IgD-negative memory B cell (primary cell): ENCODE data around the gene HOXB2. TPM values are rescaled to one million over a fixed set of nuclear protein-coding genes. Genes with fewer than 3 reads are reported as not detected.

Source experiments
- H3K27ac Mint-ChIP-seq, 3 donors: one replicate each; pipeline ENCODE4 v1.8.0; 2020 to 2022; ENCODE audit warnings: mild to moderate bottlenecking in 3 of 3, mixed read lengths in 3 of 3, moderate library complexity in 1 of 3
- H3K27me3 Mint-ChIP-seq: one replicate; pipeline ENCODE4 v1.8.0; 2021; ENCODE audit warnings: mixed read lengths
- H3K36me3 Mint-ChIP-seq: one replicate; pipeline ENCODE4 v1.8.0; 2020; ENCODE audit warnings: mild to moderate bottlenecking, mixed read lengths
- H3K4me1 Mint-ChIP-seq, 3 donors: one replicate each; pipeline ENCODE4 v1.8.0; 2020 to 2022; ENCODE audit warnings: mixed read lengths in 3 of 3, mild to moderate bottlenecking in 1 of 3
- H3K4me3 Mint-ChIP-seq, 4 donors: one replicate each; pipeline ENCODE4 v1.8.0; 2020 to 2022; ENCODE audit warnings: mild to moderate bottlenecking in 4 of 4, mixed read lengths in 4 of 4, moderate library complexity in 3 of 4
- H3K9me3 Mint-ChIP-seq, 3 donors: one replicate each; pipeline ENCODE4 v1.8.0; 2020 to 2021; ENCODE audit warnings: mixed read lengths in 3 of 3, mild to moderate bottlenecking in 1 of 3
- polyA plus RNA-seq: library from polyadenylated mRNA; unstranded; fragments of 300-500 nt; fragmentation: Illumina TruSeq; gene quantifications from one replicate; pipeline ENCODE4 v1.2.3, GENCODE V29; 2021

HOXB2 gene
- 0.94 TPM for polyA plus RNA-seq

DNA sequence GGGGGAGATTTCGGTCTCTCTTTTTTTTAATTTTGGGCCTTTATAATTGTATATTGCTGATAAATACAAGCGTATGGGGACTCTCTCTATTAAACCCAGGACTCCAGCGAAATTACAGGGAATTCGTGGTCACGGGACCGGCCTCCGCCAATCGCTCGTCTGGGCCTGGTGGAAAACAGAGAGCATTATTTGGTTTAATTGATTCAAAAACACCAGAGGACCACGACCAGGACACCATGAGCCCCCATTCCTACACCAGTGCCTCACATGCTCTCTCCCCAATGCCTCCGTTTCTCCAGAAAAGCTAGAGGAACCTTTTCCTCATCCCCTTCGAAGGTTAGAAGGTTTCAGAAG lies at the start of gene HOXB2:
Gene HOXB2 (minus strand): TSS at position 88 of the 354 bp plus-strand sequence. CDS start 198 bp downstream, outside the sequence.
- peak within 1 kb of the TSS; percentile 72 to 91 (median 78) for H3K4me3 Mint-ChIP-seq
- peaks cover 11 to 15% (median 12%) of the 10 kb centered on the region in 3 donors for H3K4me1 Mint-ChIP-seq
- H3K36me3 Mint-ChIP-seq = no peaks in the 10 kb centered on the region
- peaks cover 50% of the 10 kb centered on the region for H3K27me3 Mint-ChIP-seq
- no peaks in the 10 kb centered on the region for H3K9me3 Mint-ChIP-seq
- H3K27ac Mint-ChIP-seq = peak within 1 kb of the TSS in 2 of 3 donors; percentile 8 to 94

GRCh38 chr17:48593840-48594537 lies 49.1 kb upstream of the HOXB2 start:
- Mint-ChIP-seq H3K36me3 (no peaks in the 10 kb centered on the region), H3K27me3 (peaks cover 80% of the 10 kb centered on the region), H3K4me1 (peaks cover 17 to 26% (median 21%) of the 10 kb centered on the region in 3 donors), H3K4me3 (peak overlapping the region in 3 of 4 donors; percentile 21 to 79 (median 70)), H3K9me3 (peaks cover 0 to 2% (median 0%) of the 10 kb centered on the region in 3 donors), H3K27ac (peak overlapping the region in 2 of 3 donors; percentile 89 to 90)

- H3K9me3 Mint-ChIP-seq = peaks cover 0 to 2% (median 0%) of the 10 kb centered on the region in 3 donors
- H3K4me1 Mint-ChIP-seq = peaks cover 17 to 21% (median 21%) of the 10 kb centered on the region in 3 donors
- peak within 1 kb of the TSS; percentile 89 to 90 (median 90) for H3K27ac Mint-ChIP-seq
- H3K36me3 Mint-ChIP-seq = no peaks in the 10 kb centered on the region
- peak within 1 kb of the TSS; percentile 58 to 79 (median 66) for H3K4me3 Mint-ChIP-seq
- peaks cover 80% of the 10 kb centered on the region for H3K27me3 Mint-ChIP-seq
Measured at GRCh38 chr17:48593126-48593829, 48.4 kb upstream of the HOXB2 start, which contains the start of gene HOXB5. TSS of gene HOXB5 (minus strand) at chr17:48593779. CDS start at chr17:48593682, 97 bp downstream.

DNA sequence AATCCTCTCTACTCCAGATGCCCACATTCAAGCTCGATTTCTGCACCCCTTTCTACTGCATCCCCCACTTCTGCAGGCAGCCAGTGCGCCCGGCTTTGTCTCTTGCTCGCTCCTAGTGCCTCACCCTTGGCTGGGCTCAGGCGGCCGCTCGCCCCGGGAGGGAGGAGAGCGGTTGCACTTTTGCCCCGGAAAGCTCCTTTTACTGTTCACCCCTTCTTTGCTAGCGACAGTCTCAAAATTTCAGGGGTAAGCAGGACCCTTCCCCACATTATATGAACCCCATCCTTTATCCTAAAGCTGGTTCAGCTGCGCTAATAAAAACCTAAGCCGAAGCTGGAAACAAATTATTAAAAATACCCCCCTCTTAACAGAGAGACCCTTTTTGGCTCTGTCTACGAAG lies 47.7 kb upstream of the HOXB2 start:
- Mint-ChIP-seq H3K9me3 (no peaks in the 10 kb centered on the region), H3K4me3 (peak overlapping the region; percentile 10 to 70 (median 60)), H3K4me1 (peaks cover 12 to 18% (median 17%) of the 10 kb centered on the region in 3 donors), H3K36me3 (no peaks in the 10 kb centered on the region), H3K27me3 (peaks cover 80% of the 10 kb centered on the region), H3K27ac (peak overlapping the region; percentile 85 to 90 (median 90))

- Mint-ChIP-seq H3K4me1 (peaks cover 10 to 22% (median 17%) of the 10 kb centered on the region in 3 donors), H3K36me3 (no peaks in the 10 kb centered on the region), H3K4me3 (peak overlapping the region in 1 of 4 donors; percentile 70), H3K27ac (peak overlapping the region in 2 of 3 donors; percentile 64 to 90), H3K9me3 (no peaks in the 10 kb centered on the region), H3K27me3 (peaks cover 81% of the 10 kb centered on the region)
Measured at GRCh38 chr17:48592057-48592514, 47.2 kb upstream of the HOXB2 start.

DNA sequence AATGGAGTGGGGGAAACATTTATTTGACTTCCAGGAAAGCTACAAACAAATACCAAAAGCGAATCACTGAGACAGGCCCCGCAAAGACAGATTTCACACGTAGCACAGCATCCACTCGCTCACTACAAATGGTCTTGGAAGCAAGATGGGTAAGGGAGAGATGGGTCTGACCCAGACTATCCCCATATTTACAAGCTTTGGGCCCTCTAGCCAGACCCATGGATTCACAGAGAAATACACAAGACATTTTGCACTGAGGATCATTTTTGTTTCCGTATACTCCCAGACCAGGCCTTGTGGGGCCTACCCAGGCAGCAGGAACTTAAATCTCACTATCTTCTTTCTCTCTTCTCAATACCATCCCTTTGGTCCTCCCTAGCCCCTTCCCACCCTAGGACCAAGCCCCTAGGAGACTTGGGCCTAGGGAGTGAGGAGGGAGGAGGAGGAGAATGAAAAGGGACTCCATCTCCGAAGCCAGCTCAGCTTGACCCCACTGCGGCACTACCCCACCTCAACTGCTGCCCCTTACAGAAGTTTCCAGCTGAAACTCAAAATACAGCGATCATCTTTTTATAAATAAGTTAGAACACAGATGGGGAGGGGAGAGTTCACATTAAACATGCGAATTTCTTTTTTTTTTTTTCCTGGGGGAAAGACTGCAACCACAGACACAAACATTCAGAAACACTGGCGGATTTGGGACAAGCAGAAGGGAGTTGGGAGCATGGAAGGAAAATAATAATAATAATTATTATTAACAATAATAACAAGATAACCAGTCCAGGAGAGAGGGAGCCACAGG lies 46.5 kb upstream of the HOXB2 start:
- peak overlapping the region in 1 of 3 donors; percentile 64 for H3K27ac Mint-ChIP-seq
- H3K9me3 Mint-ChIP-seq = no peaks in the 10 kb centered on the region
- H3K4me3 Mint-ChIP-seq = peak overlapping the region in 2 of 4 donors; percentile 70 to 73
- H3K4me1 Mint-ChIP-seq = peaks cover 7 to 23% (median 15%) of the 10 kb centered on the region in 3 donors
- peaks cover 80% of the 10 kb centered on the region for H3K27me3 Mint-ChIP-seq
- H3K36me3 Mint-ChIP-seq = no peaks in the 10 kb centered on the region

GRCh38 chr17:48590607-48591161 lies 45.8 kb upstream of the HOXB2 start:
- H3K9me3 Mint-ChIP-seq = no peaks in the 10 kb centered on the region
- H3K27ac Mint-ChIP-seq = peak overlapping the region in 1 of 3 donors; percentile 91
- peak overlapping the region in 1 of 4 donors; percentile 70 for H3K4me3 Mint-ChIP-seq
- peaks cover 11 to 31% (median 20%) of the 10 kb centered on the region in 3 donors for H3K4me1 Mint-ChIP-seq
- H3K36me3 Mint-ChIP-seq = no peaks in the 10 kb centered on the region
- H3K27me3 Mint-ChIP-seq = peaks cover 82% of the 10 kb centered on the region

DNA sequence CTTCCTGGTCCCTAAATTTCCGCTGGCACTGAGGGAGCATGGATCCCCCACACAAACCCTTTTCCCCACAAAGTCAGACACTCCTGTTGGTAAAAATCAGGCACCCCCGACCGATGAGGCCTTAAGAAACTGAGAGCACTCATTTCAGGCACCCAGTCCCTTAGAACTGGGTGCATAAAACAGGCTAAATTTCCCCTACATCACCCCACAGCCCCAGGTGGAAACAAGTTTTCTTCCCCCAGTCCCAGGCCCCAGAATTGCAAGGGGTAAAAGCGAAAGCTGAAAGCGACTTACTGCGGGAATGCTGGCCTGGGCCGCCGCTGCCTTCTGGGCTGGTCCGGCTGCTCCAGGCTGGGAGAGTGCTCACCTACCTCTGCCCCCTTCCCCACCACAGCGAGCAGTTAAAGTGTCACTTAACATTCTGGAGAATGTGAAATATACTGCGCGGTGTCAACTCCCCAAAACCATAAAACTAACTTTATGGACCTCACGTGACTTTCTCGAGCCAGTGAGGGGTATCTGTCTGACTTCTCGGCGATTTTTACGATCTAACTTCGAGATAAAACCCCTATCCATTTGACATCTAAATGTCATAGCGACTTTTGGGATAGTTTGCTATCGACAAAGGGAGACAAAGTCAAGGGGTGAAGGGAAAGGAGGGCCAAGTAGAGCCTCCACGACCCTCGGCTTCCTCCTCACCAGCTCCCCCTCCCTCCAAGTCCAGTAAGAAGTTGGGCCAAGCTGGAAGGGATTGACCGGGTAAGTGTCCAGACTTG lies 45.1 kb upstream of the HOXB2 start, which contains the start of gene HOXB3:
Gene HOXB3 (minus strand): TSS at position 411 of the 776 bp plus-strand sequence. CDS start 37,767 bp downstream, outside the sequence.
- Mint-ChIP-seq H3K4me1 (peaks cover 16 to 38% (median 25%) of the 10 kb centered on the region in 3 donors), H3K27ac (peak within 1 kb of the TSS in 1 of 3 donors; percentile 91), H3K9me3 (no peaks in the 10 kb centered on the region), H3K4me3 (peak within 1 kb of the TSS in 2 of 4 donors; percentile 70 to 73), H3K36me3 (no peaks in the 10 kb centered on the region), H3K27me3 (peaks cover 82% of the 10 kb centered on the region)

GRCh38 chr17:48589060-48589830 lies 44.3 kb upstream of the HOXB2 start:
- Mint-ChIP-seq H3K36me3 (no peaks in the 10 kb centered on the region), H3K4me3 (peak overlapping the region in 1 of 4 donors; percentile 64), H3K9me3 (no peaks in the 10 kb centered on the region), H3K27ac (peak overlapping the region in 1 of 3 donors; percentile 91), H3K4me1 (peaks cover 17 to 38% (median 25%) of the 10 kb centered on the region in 3 donors), H3K27me3 (peaks cover 86% of the 10 kb centered on the region)

DNA sequence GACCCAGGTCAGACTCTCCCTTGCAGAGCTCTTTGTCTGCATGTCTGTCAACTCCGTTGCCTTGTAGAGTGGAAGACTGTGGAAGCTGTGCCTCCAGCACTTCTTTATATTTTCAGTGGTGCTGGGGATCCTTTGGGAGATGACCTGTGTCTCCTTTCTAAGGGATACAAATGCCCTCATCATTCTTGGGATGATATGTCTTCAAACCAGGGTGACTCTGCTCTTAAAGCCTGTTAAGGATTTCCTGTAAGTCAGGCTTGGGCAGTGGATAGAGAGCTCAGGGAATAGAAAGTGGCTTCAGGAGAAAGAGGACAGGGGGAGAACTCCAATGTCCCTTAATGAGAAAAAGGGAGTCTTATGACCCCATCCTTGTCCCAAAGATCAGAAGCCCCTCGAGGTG lies 43.6 kb upstream of the HOXB2 start:
- H3K27me3 Mint-ChIP-seq = peaks cover 90% of the 10 kb centered on the region
- H3K27ac Mint-ChIP-seq = peak overlapping the region in 1 of 3 donors; percentile 91

GRCh38 chr17:48588074-48588415 lies 43.1 kb upstream of the HOXB2 start:
- Mint-ChIP-seq H3K27ac (peak overlapping the region in 1 of 3 donors; percentile 91), H3K27me3 (peaks cover 87% of the 10 kb centered on the region), H3K9me3 (no peaks in the 10 kb centered on the region), H3K4me1 (peaks cover 17 to 35% (median 21%) of the 10 kb centered on the region in 3 donors), H3K36me3 (no peaks in the 10 kb centered on the region), H3K4me3 (peak overlapping the region in 1 of 4 donors; percentile 59)

More for the DNA sequence above, 43.6 kb upstream of the HOXB2 start:
- Mint-ChIP-seq H3K4me3 (peak overlapping the region in 1 of 4 donors; percentile 59), H3K9me3 (no peaks in the 10 kb centered on the region), H3K36me3 (no peaks in the 10 kb centered on the region), H3K4me1 (peaks cover 17 to 39% (median 23%) of the 10 kb centered on the region in 3 donors)

- peak overlapping the region in 1 of 4 donors; percentile 61 for H3K4me3 Mint-ChIP-seq
- no peaks in the 10 kb centered on the region for H3K9me3 Mint-ChIP-seq
- H3K36me3 Mint-ChIP-seq = no peaks in the 10 kb centered on the region
- H3K27ac Mint-ChIP-seq = peak overlapping the region; percentile 9 to 93 (median 91)
- peaks cover 19 to 32% (median 19%) of the 10 kb centered on the region in 3 donors for H3K4me1 Mint-ChIP-seq
- H3K27me3 Mint-ChIP-seq = peaks cover 86% of the 10 kb centered on the region
Measured at GRCh38 chr17:48587276-48588073, 42.6 kb upstream of the HOXB2 start.
